Neural progenitor cell (in vitro differentiated cells): ENCODE results near the gene ZNF621. TPM values are rescaled to one million over a fixed set of nuclear protein-coding genes. Genes with fewer than 3 reads are reported as not detected.
A peak's percentile ranks its signal among the peaks of the same experiment; 100 is the strongest.

ENCODE experiments used
- DNase-seq: peaks from one replicate; pipeline ENCODE4 v3.0.0-alpha.2; 2016; ENCODE audit warnings: low spot score
- H2AFZ ChIP-seq: fragments of 200-600 bp; sonication (generic); replicated peaks from 2 replicates; pipeline ENCODE4 v1.6.1; 2016; ENCODE audit warnings: antibody characterized with exemption
- H3F3A ChIP-seq: fragments of 200-600 bp; sonication (generic); 2 replicates; pipeline ENCODE4 v1.6.1; 2016; ENCODE audit warnings: antibody characterized with exemption, low read depth
- H3K27ac ChIP-seq: fragments of 200-600 bp; sonication (generic); 2 replicates; pipeline ENCODE4 v1.5.1; 2016; ENCODE audit warnings: mild to moderate bottlenecking
- H3K27me3 ChIP-seq: fragments of 200-600 bp; sonication (generic); 2 replicates; pipeline ENCODE4 v1.6.1; 2016; ENCODE audit warnings: mild to moderate bottlenecking, moderate library complexity
- H3K36me3 ChIP-seq: fragments of 200-600 bp; sonication (generic); 2 replicates; pipeline ENCODE4 v1.5.1; 2016
- H3K4me1 ChIP-seq: fragments of 200-600 bp; sonication (generic); 2 replicates; pipeline ENCODE4 v1.6.1; 2016; ENCODE audit warnings: mixed run types
- H3K4me2 ChIP-seq: fragments of 200-600 bp; sonication (generic); 2 replicates; pipeline ENCODE4 v1.6.1; 2016
- H3K4me3 ChIP-seq: fragments of 200-600 bp; sonication (generic); 2 replicates; pipeline ENCODE4 v1.5.1; 2016
- H3K79me2 ChIP-seq: fragments of 200-600 bp; sonication (generic); 2 replicates; pipeline ENCODE4 v1.6.1; 2016; ENCODE audit warnings: low read depth
- H3K9ac ChIP-seq: fragments of 200-600 bp; sonication (generic); 2 replicates; pipeline ENCODE4 v1.6.1; 2016
- H3K9me3 ChIP-seq: fragments of 200-600 bp; sonication (generic); 2 replicates; pipeline ENCODE4 v1.5.1; 2016; ENCODE audit warnings: low read depth
- H4K20me1 ChIP-seq: fragments of 200-600 bp; sonication (generic); 2 replicates; pipeline ENCODE4 v1.6.1; 2016; ENCODE audit warnings: low read depth
- H3K27ac Mint-ChIP-seq: 3 replicates; pipeline ENCODE4 v1.8.0; 2021; ENCODE audit warnings: mixed read lengths
- H3K27me3 Mint-ChIP-seq: 2 replicates; pipeline ENCODE4 v1.8.0; 2022; ENCODE audit warnings: low read depth, mild to moderate bottlenecking, inconsistent platforms, moderate library complexity, mixed read lengths; ENCODE audit not compliant: insufficient read depth
- H3K36me3 Mint-ChIP-seq: 3 replicates; pipeline ENCODE4 v1.8.0; 2021; ENCODE audit warnings: mixed read lengths
- H3K4me1 Mint-ChIP-seq: 3 replicates; pipeline ENCODE4 v1.8.0; 2021; ENCODE audit warnings: mixed read lengths
- H3K4me3 Mint-ChIP-seq: 3 replicates; pipeline ENCODE4 v1.8.0; 2021; ENCODE audit warnings: mild to moderate bottlenecking, moderate library complexity, mixed read lengths
- H3K9me3 Mint-ChIP-seq: 3 replicates; pipeline ENCODE4 v1.8.0; 2020; ENCODE audit warnings: mixed read lengths
- EZH2 ChIP-seq: fragments of 200-600 bp; sonication (generic); IDR thresholded peaks from 2 replicates; pipeline ENCODE4 v1.6.1; 2017; ENCODE audit warnings: antibody characterized with exemption, mild to moderate bottlenecking, moderate library complexity
- EZH2phosphoT487 ChIP-seq: fragments of 200-600 bp; sonication (generic); IDR thresholded peaks from 2 replicates; pipeline ENCODE4 v1.6.1; 2017; ENCODE audit warnings: antibody characterized with exemption
- total RNA-seq: library from RNA; depleted of rRNA; stranded (reverse); fragments of >200 nt; gene quantifications from 2 replicates; pipeline ENCODE4 v1.2.3, GENCODE V29; 2015; ENCODE audit warnings: low replicate concordance
- TF ChIP-seq, protein P1 (sequence below): fragments of 200-600 bp; sonication (generic); IDR thresholded peaks from 2 replicates; pipeline ENCODE4 v1.5.1; 2017; ENCODE audit warnings: antibody characterized with exemption, mild to moderate bottlenecking

The ZNF621 gene
- total RNA-seq, 1 donor from 2014 or later: 24.8 TPM

DNA sequence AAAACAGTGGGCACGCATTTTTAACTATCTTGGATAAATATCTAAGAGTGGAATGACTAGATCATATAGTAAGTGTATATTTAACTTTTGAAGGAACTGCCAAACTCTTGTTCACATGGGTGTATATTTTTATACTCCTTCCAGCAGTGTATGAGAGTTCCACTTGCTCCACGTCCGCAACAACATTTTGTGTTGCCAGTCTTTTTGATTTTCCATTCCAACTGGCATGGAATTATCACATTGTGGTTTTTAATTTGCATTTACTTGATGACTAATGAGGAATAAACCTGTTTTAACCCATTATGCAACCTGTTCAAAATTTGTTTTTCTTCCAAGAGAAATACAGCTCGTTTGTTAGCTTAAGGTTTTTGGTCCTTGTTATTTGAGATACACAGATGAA, 51.6 kb downstream of the ZNF621 start:
- TF ChIP-seq EZH2phosphoT487 (no peak), EZH2 (no peak)
- TF ChIP-seq, protein P1, sequence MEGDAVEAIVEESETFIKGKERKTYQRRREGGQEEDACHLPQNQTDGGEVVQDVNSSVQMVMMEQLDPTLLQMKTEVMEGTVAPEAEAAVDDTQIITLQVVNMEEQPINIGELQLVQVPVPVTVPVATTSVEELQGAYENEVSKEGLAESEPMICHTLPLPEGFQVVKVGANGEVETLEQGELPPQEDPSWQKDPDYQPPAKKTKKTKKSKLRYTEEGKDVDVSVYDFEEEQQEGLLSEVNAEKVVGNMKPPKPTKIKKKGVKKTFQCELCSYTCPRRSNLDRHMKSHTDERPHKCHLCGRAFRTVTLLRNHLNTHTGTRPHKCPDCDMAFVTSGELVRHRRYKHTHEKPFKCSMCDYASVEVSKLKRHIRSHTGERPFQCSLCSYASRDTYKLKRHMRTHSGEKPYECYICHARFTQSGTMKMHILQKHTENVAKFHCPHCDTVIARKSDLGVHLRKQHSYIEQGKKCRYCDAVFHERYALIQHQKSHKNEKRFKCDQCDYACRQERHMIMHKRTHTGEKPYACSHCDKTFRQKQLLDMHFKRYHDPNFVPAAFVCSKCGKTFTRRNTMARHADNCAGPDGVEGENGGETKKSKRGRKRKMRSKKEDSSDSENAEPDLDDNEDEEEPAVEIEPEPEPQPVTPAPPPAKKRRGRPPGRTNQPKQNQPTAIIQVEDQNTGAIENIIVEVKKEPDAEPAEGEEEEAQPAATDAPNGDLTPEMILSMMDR: no peak
- H3K79me2 ChIP-seq: no peaks in the 10 kb centered on the region
- Mint-ChIP-seq H3K4me1 (peaks cover 19% of the 10 kb centered on the region), H3K27ac (no peak overlapping the region), H3K9me3 (no peaks in the 10 kb centered on the region), H3K4me3 (no peak overlapping the region), H3K27me3 (peaks cover 7% of the 10 kb centered on the region), H3K36me3 (no peaks in the 10 kb centered on the region)
- H4K20me1 ChIP-seq: no peaks in the 10 kb centered on the region
- no peak overlapping the region for H3K9ac ChIP-seq
- no peaks in the 10 kb centered on the region for H3K36me3 ChIP-seq
- no peak overlapping the region for H3K4me3 ChIP-seq
- H3K9me3 ChIP-seq: no peaks in the 10 kb centered on the region
- no peak for DNase-seq
- no peak overlapping the region for H3K4me2 ChIP-seq
- H3K4me1 ChIP-seq: peaks cover 4% of the 10 kb centered on the region
- H3K27me3 ChIP-seq: no peaks in the 10 kb centered on the region
- no peak overlapping the region for H2AFZ ChIP-seq
- no peaks in the 10 kb centered on the region for H3F3A ChIP-seq
- H3K27ac ChIP-seq: no peak overlapping the region

DNA sequence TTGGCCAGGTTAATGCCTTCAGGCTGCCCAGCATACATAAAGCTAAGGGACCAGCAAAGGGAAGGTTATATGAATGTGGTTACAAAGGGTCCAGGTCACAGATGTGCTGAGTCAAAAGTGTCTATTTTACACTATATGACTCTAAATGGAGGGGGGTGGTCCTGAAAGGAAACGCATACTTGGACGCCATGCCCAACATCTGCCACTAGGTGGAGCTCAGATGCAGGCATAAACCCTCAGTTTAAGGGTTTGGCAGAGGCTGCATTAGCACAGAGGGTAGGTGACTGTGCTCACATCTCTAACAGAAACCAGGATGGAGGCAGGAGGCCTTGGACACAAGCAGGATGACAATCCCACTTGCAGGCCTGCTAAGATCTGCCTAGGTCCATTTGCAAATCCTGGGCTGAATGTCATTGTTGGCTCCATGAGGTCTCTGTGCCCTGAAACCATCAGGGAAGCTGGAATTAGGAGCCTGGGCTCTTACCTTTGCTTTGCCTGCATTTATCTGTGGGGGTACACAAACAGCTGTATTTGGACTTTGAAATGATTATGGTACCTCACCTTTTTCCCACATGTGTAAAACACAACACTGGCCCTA, 55.8 kb downstream of the ZNF621 start:
- H3K9me3 ChIP-seq: no peaks in the 10 kb centered on the region
- H3K4me1 Mint-ChIP-seq: peaks cover 41% of the 10 kb centered on the region
- H2AFZ ChIP-seq: no peak overlapping the region
- H3K27ac ChIP-seq: no peak overlapping the region
- no peak overlapping the region for H3K4me3 ChIP-seq
- no peaks in the 10 kb centered on the region for H3K79me2 ChIP-seq
- H3K9me3 Mint-ChIP-seq: no peaks in the 10 kb centered on the region
- no peak for TF ChIP-seq EZH2phosphoT487
- no peak for TF ChIP-seq EZH2
- TF ChIP-seq, protein P1: peak; percentile 99
- peak overlapping the region; percentile 57 for H3K27ac Mint-ChIP-seq
- no peak overlapping the region for H3K9ac ChIP-seq
- no peak overlapping the region for H3K4me3 Mint-ChIP-seq
- no peak overlapping the region for H3K4me2 ChIP-seq
- H3K27me3 ChIP-seq: no peaks in the 10 kb centered on the region
- H3F3A ChIP-seq: peaks cover 7% of the 10 kb centered on the region
- H4K20me1 ChIP-seq: no peaks in the 10 kb centered on the region
- H3K36me3 Mint-ChIP-seq: no peaks in the 10 kb centered on the region
- peaks cover 14% of the 10 kb centered on the region for H3K4me1 ChIP-seq
- H3K27me3 Mint-ChIP-seq: peaks cover 18% of the 10 kb centered on the region
- peak; percentile 89 for DNase-seq
- H3K36me3 ChIP-seq: no peaks in the 10 kb centered on the region

DNA sequence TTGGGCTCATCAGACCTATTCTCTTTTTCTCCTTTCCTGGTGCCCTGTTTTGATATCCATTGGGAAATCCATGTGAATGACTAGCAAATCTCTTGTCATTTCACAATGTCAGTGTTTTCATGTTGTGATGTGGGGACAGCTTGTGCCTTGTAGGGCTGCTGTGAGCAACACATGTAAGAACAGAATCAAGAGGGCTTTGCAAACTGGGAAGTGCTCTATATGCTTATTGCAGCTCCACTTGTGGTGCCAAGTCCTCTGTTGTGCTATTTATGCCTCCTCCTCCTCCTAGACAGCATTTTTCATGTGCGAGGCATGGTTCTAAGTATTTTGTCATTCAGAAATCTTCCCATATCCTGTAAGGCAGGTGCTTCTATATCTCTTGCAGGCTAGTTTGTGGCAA, 56.4 kb downstream of the ZNF621 start:
- no peaks in the 10 kb centered on the region for H3K36me3 Mint-ChIP-seq
- TF ChIP-seq EZH2phosphoT487: no peak
- TF ChIP-seq, protein P1: no peak
- TF ChIP-seq EZH2: no peak
- Histone ChIP-seq H3K27me3 (no peaks in the 10 kb centered on the region), H2AFZ (no peak overlapping the region), H3K4me1 (peaks cover 20% of the 10 kb centered on the region), H3K27ac (no peak overlapping the region), H4K20me1 (no peaks in the 10 kb centered on the region), H3K36me3 (no peaks in the 10 kb centered on the region), H3K9ac (no peak overlapping the region), H3K4me2 (no peak overlapping the region), H3K9me3 (no peaks in the 10 kb centered on the region), H3F3A (peaks cover 7% of the 10 kb centered on the region), H3K79me2 (no peaks in the 10 kb centered on the region), H3K4me3 (no peak overlapping the region)
- no peak overlapping the region for H3K27ac Mint-ChIP-seq
- H3K27me3 Mint-ChIP-seq: peaks cover 18% of the 10 kb centered on the region
- H3K4me3 Mint-ChIP-seq: no peak overlapping the region
- no peak for DNase-seq
- peaks cover 46% of the 10 kb centered on the region for H3K4me1 Mint-ChIP-seq
- H3K9me3 Mint-ChIP-seq: no peaks in the 10 kb centered on the region
